Measurements from ENCODE around the gene CTNNAL1. TPM values are rescaled to one million over a fixed set of nuclear protein-coding genes. Genes with fewer than 3 reads are reported as not detected.

CTNNAL1 gene
- total and polyA plus RNA-seq, 2 donors (not counting 3 experiments of a cell fraction or from before 2014, with no cell fraction given) = 29.5 to 76.2 TPM

DNA sequence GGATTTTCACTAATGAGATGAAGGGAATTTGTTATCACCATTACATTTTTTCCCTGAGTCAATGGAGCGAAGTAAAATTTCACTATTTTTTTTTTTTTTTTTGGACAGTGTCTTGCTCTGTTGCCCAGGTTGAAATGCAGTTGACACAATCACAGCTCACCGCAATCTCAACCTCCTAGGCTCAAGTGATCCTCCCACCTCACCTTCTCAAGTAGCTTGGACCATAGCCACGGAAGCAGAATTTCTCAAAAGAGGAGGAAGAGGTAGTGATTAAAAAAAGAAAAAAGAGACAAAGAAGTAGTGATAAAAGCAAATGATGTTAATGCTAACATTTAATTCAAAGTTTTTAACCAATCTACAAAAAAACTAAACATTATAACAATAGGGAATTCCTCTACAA, 109.1 kb downstream of the CTNNAL1 start:
- intact Hi-C loops (cut with micrococcal nuclease) = no loop called here
- Histone ChIP-seq H3K27ac (ENCODE audit: insufficient read depth, low read depth, low read length) (no peak overlapping the region), H3K9ac (replicated peaks; ENCODE audit: extremely low read depth, insufficient read depth, low read length) (no peak overlapping the region), H3K9me3 (replicated peaks; ENCODE audit: control insufficient read depth, insufficient read depth, low read length) (no peaks in the 10 kb centered on the region), H3K4me3 (replicated peaks in 1 of 3; ENCODE audit: insufficient read depth in 1 of 3, low read depth in 1 of 3, low read length in 3 of 3) (no peak overlapping the region), H3K27me3 (ENCODE audit: control insufficient read depth in 2 of 2, insufficient read depth in 2 of 2, low read length in 2 of 2) (no peaks in the 10 kb centered on the region), H3K4me1 (ENCODE audit: control insufficient read depth, extremely low read depth, insufficient read depth, low read length) (no peaks in the 10 kb centered on the region), H2AFZ (ENCODE audit: low read depth, low read length) (no peak overlapping the region), H3K4me2 (ENCODE audit: insufficient read depth, low read length) (no peak overlapping the region), H3K79me2 (ENCODE audit: control insufficient read depth, insufficient read depth, low read length) (no peaks in the 10 kb centered on the region), H3K9me1 (replicated peaks; ENCODE audit: control insufficient read depth, extremely low read depth, insufficient read depth, low read length) (no peaks in the 10 kb centered on the region), H3K36me3 (ENCODE audit: control insufficient read depth in 2 of 2, extremely low read depth in 1 of 2, insufficient read depth in 2 of 2, low read length in 2 of 2) (peaks cover 23 to 27% of the 10 kb centered on the region in 2 experiments), H4K20me1 (replicated peaks; ENCODE audit: control insufficient read depth, extremely low read depth, insufficient read depth, low read length) (no peaks in the 10 kb centered on the region)
- no TSS peak for BruUV-seq (replicated peaks)
- dilution Hi-C loops (cut with MboI; ENCODE audit: extremely low pct_ligation_motif_present, low sequenced_read_pairs) = no loop called here
- CTCF ChIA-PET = interaction anchor here (0.6 to 1.0 kb wide), 2 partner anchors 17 to 1405 kb away, joined by 3 to 4 read pairs; no protein-coding TSS in a partner anchor
- DNase-seq (ENCODE audit: low read depth, low spot score) (no peak), FAIRE-seq (no peak)
- no peak for TF ChIP-seq POLR2A (IDR thresholded peaks at IDR 0.05; ENCODE audit: low read depth, low read length)
- TF ChIP-seq, protein P1, sequence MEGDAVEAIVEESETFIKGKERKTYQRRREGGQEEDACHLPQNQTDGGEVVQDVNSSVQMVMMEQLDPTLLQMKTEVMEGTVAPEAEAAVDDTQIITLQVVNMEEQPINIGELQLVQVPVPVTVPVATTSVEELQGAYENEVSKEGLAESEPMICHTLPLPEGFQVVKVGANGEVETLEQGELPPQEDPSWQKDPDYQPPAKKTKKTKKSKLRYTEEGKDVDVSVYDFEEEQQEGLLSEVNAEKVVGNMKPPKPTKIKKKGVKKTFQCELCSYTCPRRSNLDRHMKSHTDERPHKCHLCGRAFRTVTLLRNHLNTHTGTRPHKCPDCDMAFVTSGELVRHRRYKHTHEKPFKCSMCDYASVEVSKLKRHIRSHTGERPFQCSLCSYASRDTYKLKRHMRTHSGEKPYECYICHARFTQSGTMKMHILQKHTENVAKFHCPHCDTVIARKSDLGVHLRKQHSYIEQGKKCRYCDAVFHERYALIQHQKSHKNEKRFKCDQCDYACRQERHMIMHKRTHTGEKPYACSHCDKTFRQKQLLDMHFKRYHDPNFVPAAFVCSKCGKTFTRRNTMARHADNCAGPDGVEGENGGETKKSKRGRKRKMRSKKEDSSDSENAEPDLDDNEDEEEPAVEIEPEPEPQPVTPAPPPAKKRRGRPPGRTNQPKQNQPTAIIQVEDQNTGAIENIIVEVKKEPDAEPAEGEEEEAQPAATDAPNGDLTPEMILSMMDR (IDR thresholded peaks at IDR 0.05; ENCODE audit: extremely low read depth in 1 of 2, insufficient read depth in 1 of 2, low read depth in 1 of 2, low read length in 2 of 2) = no peak
- no peak for TF ChIP-seq EZH2 (IDR thresholded peaks at IDR 0.05; ENCODE audit: borderline replicate concordance, low read depth, low read length, severe bottlenecking)
- TF ChIP-seq MYC (IDR thresholded peaks at IDR 0.05; ENCODE audit: low read depth, low read length) = no peak
- TF ChIP-seq JUN (IDR thresholded peaks at IDR 0.05; ENCODE audit: borderline replicate concordance, insufficient read depth, insufficient read length, low read depth) = no peak
- TF ChIP-seq GATA2 (IDR thresholded peaks at IDR 0.05; ENCODE audit: insufficient read depth, insufficient read length, low read depth, low read length) = no peak
- no peak for TF ChIP-seq FOS (IDR thresholded peaks at IDR 0.05; ENCODE audit: borderline replicate concordance, insufficient read depth, low read length)
- TF ChIP-seq, protein P2, sequence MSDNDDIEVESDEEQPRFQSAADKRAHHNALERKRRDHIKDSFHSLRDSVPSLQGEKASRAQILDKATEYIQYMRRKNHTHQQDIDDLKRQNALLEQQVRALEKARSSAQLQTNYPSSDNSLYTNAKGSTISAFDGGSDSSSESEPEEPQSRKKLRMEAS (IDR thresholded peaks at IDR 0.05; ENCODE audit: insufficient read depth, insufficient read length) = no peak
- no peak for TF ChIP-seq POLR2AphosphoS5 (IDR thresholded peaks at IDR 0.05; ENCODE audit: insufficient read depth, low read depth, low read length)
- POLR2A ChIA-PET = no interaction called here
